Liver (tissue), 9 donors: ENCODE results near the gene TMIE. TPM values are rescaled to one million over a fixed set of nuclear protein-coding genes. Genes with fewer than 3 reads are reported as not detected.

Experiments
- DNase-seq: peaks from one replicate; pipeline ENCODE4 v3.0.0-alpha.2; 2017; ENCODE audit warnings: low spot score
- H3K27ac ChIP-seq, 2 donors: one replicate each; pipeline ENCODE4 v1.7.0; 2013; ENCODE audit warnings: inconsistent platforms in 2 of 2, low read length in 2 of 2, control low read depth in 1 of 2, low read depth in 1 of 2, mild to moderate bottlenecking in 1 of 2
- H3K27me3 ChIP-seq, 4 donors: one replicate each; pipeline versions ENCODE4 v1.6.1 to v1.7.0; 2013; ENCODE audit warnings: low read length in 3 of 4, inconsistent platforms in 1 of 4, mild to moderate bottlenecking in 1 of 4, moderate library complexity in 1 of 4; ENCODE audit not compliant: control insufficient read depth in 4 of 4, insufficient read depth in 4 of 4
- H3K36me3 ChIP-seq, 4 donors: one replicate each; pipeline versions ENCODE4 v1.6.1 to v1.7.0; 2013; ENCODE audit warnings: low read length in 3 of 4, mild to moderate bottlenecking in 3 of 4, low read depth in 1 of 4, moderate library complexity in 1 of 4; ENCODE audit not compliant: control insufficient read depth in 4 of 4, insufficient read depth in 3 of 4
- H3K4me1 ChIP-seq, 4 donors: one replicate each; pipeline versions ENCODE4 v1.6.1 to v1.7.0; 2013; ENCODE audit warnings: low read length in 3 of 4, mild to moderate bottlenecking in 3 of 4, moderate library complexity in 1 of 4; ENCODE audit not compliant: control insufficient read depth in 4 of 4, insufficient read depth in 4 of 4
- H3K4me3 ChIP-seq, 3 donors: one replicate each; pipeline versions ENCODE4 v1.6.1 to v1.7.0; 2013; ENCODE audit warnings: low read length in 3 of 3, control low read depth in 1 of 3, low read depth in 1 of 3, mild to moderate bottlenecking in 1 of 3
- H3K9ac ChIP-seq, 2 donors: one replicate each; pipeline ENCODE4 v1.7.0; 2013; ENCODE audit warnings: low read length in 2 of 2, mild to moderate bottlenecking in 2 of 2, moderate library complexity in 2 of 2, control low read depth in 1 of 2, low read depth in 1 of 2
- H3K9me3 ChIP-seq, 4 donors: one replicate each; pipeline versions ENCODE4 v1.6.1 to v1.7.0; 2013; ENCODE audit warnings: low read length in 3 of 4; ENCODE audit not compliant: control insufficient read depth in 4 of 4
- CTCF ChIP-seq: fragments of 150-350 bp; IDR thresholded peaks from 2 replicates; pipeline ENCODE4 v1.5.1; 2017; ENCODE audit warnings: improper control_type of control experiment, low read depth, low read length; ENCODE audit not compliant: missing input control
- FOXA1 ChIP-seq: IDR thresholded peaks from 2 replicates; pipeline ENCODE4 v1.6.1; 2016; ENCODE audit warnings: antibody characterized with exemption
- GABPA ChIP-seq, 2 donors: IDR thresholded peaks in 1 of 2; conservative IDR thresholded peaks in 1 of 2; 2 replicates each; pipeline ENCODE4 v1.6.1; 2016; ENCODE audit warnings: antibody characterized with exemption in 2 of 2, mild to moderate bottlenecking in 1 of 2, moderate library complexity in 1 of 2
- HNF4A ChIP-seq, 2 donors: conservative IDR thresholded peaks; 2 replicates each; pipeline ENCODE4 v1.6.1; 2016; ENCODE audit warnings: antibody characterized with exemption in 2 of 2, mild to moderate bottlenecking in 2 of 2
- HNF4G ChIP-seq: IDR thresholded peaks from 2 replicates; pipeline ENCODE4 v1.6.1; 2016; ENCODE audit warnings: antibody characterized with exemption
- JUND ChIP-seq, 2 donors: IDR thresholded peaks; 2 replicates each; pipeline ENCODE4 v1.6.1; 2016; ENCODE audit warnings: antibody characterized with exemption in 2 of 2
- NR2F2 ChIP-seq: IDR thresholded peaks from 2 replicates; pipeline ENCODE4 v1.6.1; 2016; ENCODE audit warnings: antibody characterized with exemption
- TAF1 ChIP-seq: conservative IDR thresholded peaks from 2 replicates; pipeline ENCODE4 v1.6.1; 2016; ENCODE audit warnings: antibody characterized with exemption, mild to moderate bottlenecking
- YY1 ChIP-seq: IDR thresholded peaks from 2 replicates; pipeline ENCODE4 v1.6.1; 2016; ENCODE audit warnings: antibody characterized with exemption, mild to moderate bottlenecking
- ZBTB33 ChIP-seq: IDR thresholded peaks from 2 replicates; pipeline ENCODE4 v1.6.1; 2016; ENCODE audit warnings: antibody characterized with exemption
- WGBS: extraction: QIAGEN DNeasy Blood & Tissue Kit; methylation state at CpG from one replicate; pipeline ENCODE4 v1.1.7; 2013; 5-methylcytosine and 5-hydroxymethylcytosine counted together
- polyA plus RNA-seq, 2 donors: library from polyadenylated mRNA; stranded (reverse) in 1 of 2; unstranded in 1 of 2; fragments of 200-250 nt in 1 of 2; fragments of >200 nt in 1 of 2; fragmentation: Nextera tagmentation in 1 of 2; extraction: Ambion mirVana in 1 of 2; gene quantifications; one replicate each; pipeline versions ENCODE4 v1.2.1 to v1.2.3, GENCODE V29; 2013 to 2015
- total RNA-seq, 2 donors: library from RNA; depleted of rRNA; stranded (reverse); fragments of >200 nt; gene quantifications; one replicate each; pipeline ENCODE4 v1.2.3, GENCODE V29; 2014
- donor health status: healthy.
- donor health status: healthy.
- donor health status: healthy.
- donor health status: healthy.
- donor health status: healthy.

TMIE gene
- total and polyA plus RNA-seq, 4 donors, result 0.13 to 0.26 (median 0.15) TPM

DNA sequence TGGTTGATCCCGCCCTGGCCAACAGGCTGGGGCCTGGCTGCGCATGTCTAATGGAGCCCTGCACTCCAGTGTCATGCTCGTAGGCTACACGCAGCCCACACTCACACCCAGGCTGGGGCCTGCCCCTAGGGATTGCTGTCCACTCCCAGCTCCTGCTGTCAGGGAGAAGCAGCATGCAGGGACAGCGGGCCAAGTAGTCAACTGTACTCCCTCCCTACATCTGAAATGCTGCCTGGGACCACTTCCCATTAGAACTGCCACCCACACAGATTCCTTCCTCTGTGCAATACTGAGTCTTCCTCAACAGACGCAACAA, 23.8 kb upstream of the TMIE start (continued):
- TF ChIP-seq ZBTB33 (no peak), GABPA (IDR thresholded peaks at IDR 0.05 in 1 of 2, conservative IDR thresholded peaks at IDR 0.05 in 1 of 2) (no peak), YY1 (no peak), JUND (IDR thresholded peaks at IDR 0.05) (no peak), CTCF (no peak)

DNA sequence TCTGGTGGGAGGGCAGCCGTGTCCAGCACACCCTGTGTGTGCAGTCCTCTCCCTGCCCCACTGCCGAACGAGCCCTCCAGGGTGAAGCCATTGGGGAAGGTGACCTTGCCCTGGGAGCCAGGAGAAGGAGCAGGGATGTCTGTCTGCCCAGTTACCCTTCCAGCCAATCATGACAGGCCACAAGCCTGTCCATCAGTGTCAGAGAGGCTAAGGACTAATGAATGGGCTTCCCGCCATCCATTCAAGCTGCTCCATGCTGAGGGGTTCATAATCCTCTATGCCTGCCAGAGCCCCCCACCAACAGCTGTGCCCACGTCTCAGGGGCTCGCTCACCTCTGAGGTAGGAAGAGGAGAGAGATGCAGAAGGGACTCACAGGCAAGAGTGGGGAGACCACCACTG, 22.9 kb upstream of the TMIE start:
- TF ChIP-seq HNF4A (conservative IDR thresholded peaks at IDR 0.05), result no peak
- peaks cover 0 to 14% (median 6%) of the 10 kb centered on the region in 4 donors for H3K36me3 ChIP-seq

GRCh38 chr3:46679681-46680080, 21.5 kb upstream of the TMIE start:
- Histone ChIP-seq H3K9ac (no peak overlapping the region), H3K9me3 (no peaks in the 10 kb centered on the region), H3K27me3 (no peaks in the 10 kb centered on the region), H3K4me1 (peaks cover 5 to 16% (median 11%) of the 10 kb centered on the region in 4 donors), H3K27ac (no peak overlapping the region), H3K4me3 (no peak overlapping the region), H3K36me3 (peaks cover 0 to 13% (median 7%) of the 10 kb centered on the region in 4 donors)
- no peak for DNase-seq
- no peak for TF ChIP-seq FOXA1
- no peak for TF ChIP-seq NR2F2
- no peak for TF ChIP-seq HNF4G
- no peak for TF ChIP-seq YY1
- WGBS, result 91% methylated on average over 5 of the region's 5 CpGs

More for the DNA sequence above, 22.9 kb upstream of the TMIE start:
- peaks cover 5 to 16% (median 11%) of the 10 kb centered on the region in 4 donors for H3K4me1 ChIP-seq
- no peaks in the 10 kb centered on the region for H3K27me3 ChIP-seq
- no peak overlapping the region for H3K4me3 ChIP-seq
- H3K27ac ChIP-seq, result no peak overlapping the region
- no peak overlapping the region for H3K9ac ChIP-seq
- DNase-seq, result no peak
- H3K9me3 ChIP-seq, result no peaks in the 10 kb centered on the region
- 99% methylated on average over 6 of the region's 6 CpGs for WGBS

DNA sequence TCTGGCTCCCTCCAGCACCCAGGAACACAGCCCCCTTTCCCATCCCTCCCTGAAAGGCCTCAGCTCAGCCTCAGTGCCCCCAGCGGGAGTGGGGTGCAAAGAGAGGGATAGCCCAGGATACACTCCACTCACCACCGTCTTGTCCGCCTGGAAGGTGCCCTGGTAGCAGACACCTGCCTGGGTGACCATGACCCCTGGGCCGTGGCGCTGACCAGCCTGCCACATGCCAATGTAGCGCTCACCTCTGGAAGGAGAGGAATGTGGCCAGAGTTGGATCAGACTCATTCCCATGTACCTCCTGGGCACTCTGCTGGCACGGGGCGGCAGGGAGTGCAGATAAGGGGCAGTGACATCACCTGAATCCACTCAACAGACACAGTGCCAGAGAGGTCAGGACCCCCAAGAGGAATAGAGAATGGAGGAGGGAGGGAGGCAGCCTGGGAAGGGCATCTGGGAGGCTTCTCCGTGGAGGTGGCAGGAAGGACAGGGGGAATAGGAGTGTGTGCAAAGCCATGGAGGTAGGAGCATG, 20.8 kb upstream of the TMIE start:
- no peak overlapping the region for H3K4me3 ChIP-seq
- TF ChIP-seq JUND (IDR thresholded peaks at IDR 0.05) (no peak), TAF1 (no peak), GABPA (IDR thresholded peaks at IDR 0.05 in 1 of 2, conservative IDR thresholded peaks at IDR 0.05 in 1 of 2) (no peak)
- H3K27me3 ChIP-seq, result no peaks in the 10 kb centered on the region
- no peaks in the 10 kb centered on the region for H3K9me3 ChIP-seq
- no peak for DNase-seq
- no peak overlapping the region for H3K9ac ChIP-seq
- H3K27ac ChIP-seq, result no peak overlapping the region
- WGBS, result 82% methylated on average over 9 of the region's 9 CpGs
- peaks cover 0 to 13% (median 8%) of the 10 kb centered on the region in 4 donors for H3K36me3 ChIP-seq
- H3K4me1 ChIP-seq, result peaks cover 5 to 14% (median 10%) of the 10 kb centered on the region in 4 donors
